ENCODE results near the gene FAM181A.

The FAM181A gene

GRCh38 chr14:93930296-93930988, 3.3 kb downstream of the FAM181A start:
- FAIRE-seq, result no peak

GRCh38 chr14:93930989-93931307, 3.8 kb downstream of the FAM181A start:
- no peak for FAIRE-seq

GRCh38 chr14:93932642-93933041, 5.5 kb downstream of the FAM181A start:
- no peak for FAIRE-seq

GRCh38 chr14:93935213-93935612, 8.1 kb downstream of the FAM181A start:
- no peak for FAIRE-seq

GRCh38 chr14:93936245-93936644, 9.1 kb downstream of the FAM181A start:
- FAIRE-seq, result no peak

GRCh38 chr14:93936926-93937325, 9.8 kb downstream of the FAM181A start:
- FAIRE-seq, result no peak

- no peak for FAIRE-seq
Measured at GRCh38 chr14:93937519-93937918, 10.4 kb downstream of the FAM181A start.

GRCh38 chr14:93938751-93939303, 11.7 kb downstream of the FAM181A start:
- no peak for FAIRE-seq

GRCh38 chr14:93939304-93940229, 12.4 kb downstream of the FAM181A start:
- no peak for FAIRE-seq

GRCh38 chr14:93940437-93940836, 13.3 kb downstream of the FAM181A start:
- FAIRE-seq, result no peak

- no peak for FAIRE-seq
Measured at GRCh38 chr14:93941293-93941910, 14.3 kb downstream of the FAM181A start.

GRCh38 chr14:93943052-93943451, 15.9 kb downstream of the FAM181A start:
- FAIRE-seq, result no peak

- no peak for FAIRE-seq
Measured at GRCh38 chr14:93943930-93944329, 16.8 kb downstream of the FAM181A start.

GRCh38 chr14:93944348-93945069, 17.4 kb downstream of the FAM181A start:
- no peak for FAIRE-seq

GRCh38 chr14:93945070-93945399, 17.9 kb downstream of the FAM181A start:
- no peak for FAIRE-seq

- no peak for FAIRE-seq
Measured at GRCh38 chr14:93946104-93946503, 19.0 kb downstream of the FAM181A start.

- FAIRE-seq, result no peak
Measured at GRCh38 chr14:93946541-93947090, 19.5 kb downstream of the FAM181A start.

- no peak for FAIRE-seq
Measured at GRCh38 chr14:93947282-93947681, 20.1 kb downstream of the FAM181A start.

- no peak for FAIRE-seq
Measured at GRCh38 chr14:93949511-93950075, 22.4 kb downstream of the FAM181A start.

GRCh38 chr14:93950948-93951634, 23.9 kb downstream of the FAM181A start:
- FAIRE-seq, result no peak

Measured in colon (tissue), 2 donors.